Liver (tissue), 9 donors: Measurements from ENCODE around the gene RIN1. TPM values are rescaled to one million over a fixed set of nuclear protein-coding genes. Genes with fewer than 3 reads are reported as not detected.

Experiments used
- DNase-seq: peaks from one replicate; pipeline ENCODE4 v3.0.0-alpha.2; 2017; ENCODE audit warnings: low spot score
- H3K27ac ChIP-seq, 2 donors: one replicate each; pipeline ENCODE4 v1.7.0; 2013; ENCODE audit warnings: inconsistent platforms in 2 of 2, low read length in 2 of 2, control low read depth in 1 of 2, low read depth in 1 of 2, mild to moderate bottlenecking in 1 of 2
- H3K27me3 ChIP-seq, 4 donors: one replicate each; pipeline versions ENCODE4 v1.6.1 to v1.7.0; 2013; ENCODE audit warnings: low read length in 3 of 4, inconsistent platforms in 1 of 4, mild to moderate bottlenecking in 1 of 4, moderate library complexity in 1 of 4; ENCODE audit not compliant: control insufficient read depth in 4 of 4, insufficient read depth in 4 of 4
- H3K36me3 ChIP-seq, 4 donors: one replicate each; pipeline versions ENCODE4 v1.6.1 to v1.7.0; 2013; ENCODE audit warnings: low read length in 3 of 4, mild to moderate bottlenecking in 3 of 4, low read depth in 1 of 4, moderate library complexity in 1 of 4; ENCODE audit not compliant: control insufficient read depth in 4 of 4, insufficient read depth in 3 of 4
- H3K4me1 ChIP-seq, 4 donors: one replicate each; pipeline versions ENCODE4 v1.6.1 to v1.7.0; 2013; ENCODE audit warnings: low read length in 3 of 4, mild to moderate bottlenecking in 3 of 4, moderate library complexity in 1 of 4; ENCODE audit not compliant: control insufficient read depth in 4 of 4, insufficient read depth in 4 of 4
- H3K4me3 ChIP-seq, 3 donors: one replicate each; pipeline versions ENCODE4 v1.6.1 to v1.7.0; 2013; ENCODE audit warnings: low read length in 3 of 3, control low read depth in 1 of 3, low read depth in 1 of 3, mild to moderate bottlenecking in 1 of 3
- H3K9ac ChIP-seq, 2 donors: one replicate each; pipeline ENCODE4 v1.7.0; 2013; ENCODE audit warnings: low read length in 2 of 2, mild to moderate bottlenecking in 2 of 2, moderate library complexity in 2 of 2, control low read depth in 1 of 2, low read depth in 1 of 2
- H3K9me3 ChIP-seq, 4 donors: one replicate each; pipeline versions ENCODE4 v1.6.1 to v1.7.0; 2013; ENCODE audit warnings: low read length in 3 of 4; ENCODE audit not compliant: control insufficient read depth in 4 of 4
- FOXA1 ChIP-seq: IDR thresholded peaks from 2 replicates; pipeline ENCODE4 v1.6.1; 2016; ENCODE audit warnings: antibody characterized with exemption
- FOXA2 ChIP-seq: IDR thresholded peaks from 2 replicates; pipeline ENCODE4 v1.6.1; 2016; ENCODE audit warnings: antibody characterized with exemption
- GABPA ChIP-seq, 2 donors: IDR thresholded peaks in 1 of 2; conservative IDR thresholded peaks in 1 of 2; 2 replicates each; pipeline ENCODE4 v1.6.1; 2016; ENCODE audit warnings: antibody characterized with exemption in 2 of 2, mild to moderate bottlenecking in 1 of 2, moderate library complexity in 1 of 2
- HNF4A ChIP-seq, 2 donors: conservative IDR thresholded peaks; 2 replicates each; pipeline ENCODE4 v1.6.1; 2016; ENCODE audit warnings: antibody characterized with exemption in 2 of 2, mild to moderate bottlenecking in 2 of 2
- HNF4G ChIP-seq: IDR thresholded peaks from 2 replicates; pipeline ENCODE4 v1.6.1; 2016; ENCODE audit warnings: antibody characterized with exemption
- JUND ChIP-seq, 2 donors: IDR thresholded peaks; 2 replicates each; pipeline ENCODE4 v1.6.1; 2016; ENCODE audit warnings: antibody characterized with exemption in 2 of 2
- MAX ChIP-seq: IDR thresholded peaks from 2 replicates; pipeline ENCODE4 v1.6.1; 2016; ENCODE audit warnings: antibody characterized with exemption
- NR2F2 ChIP-seq: IDR thresholded peaks from 2 replicates; pipeline ENCODE4 v1.6.1; 2016; ENCODE audit warnings: antibody characterized with exemption
- REST ChIP-seq: IDR thresholded peaks from 2 replicates; pipeline ENCODE4 v1.6.1; 2016; ENCODE audit warnings: antibody characterized with exemption, mild to moderate bottlenecking
- RXRA ChIP-seq, 2 donors: IDR thresholded peaks; 2 replicates each; pipeline ENCODE4 v1.6.1; 2017 to 2018; ENCODE audit warnings: antibody characterized with exemption in 2 of 2, mild to moderate bottlenecking in 1 of 2
- SP1 ChIP-seq: IDR thresholded peaks from 2 replicates; pipeline ENCODE4 v1.6.1; 2018; ENCODE audit warnings: antibody characterized with exemption, mild to moderate bottlenecking
- TAF1 ChIP-seq: conservative IDR thresholded peaks from 2 replicates; pipeline ENCODE4 v1.6.1; 2016; ENCODE audit warnings: antibody characterized with exemption, mild to moderate bottlenecking
- YY1 ChIP-seq: IDR thresholded peaks from 2 replicates; pipeline ENCODE4 v1.6.1; 2016; ENCODE audit warnings: antibody characterized with exemption, mild to moderate bottlenecking
- ZBTB33 ChIP-seq: IDR thresholded peaks from 2 replicates; pipeline ENCODE4 v1.6.1; 2016; ENCODE audit warnings: antibody characterized with exemption
- WGBS: extraction: QIAGEN DNeasy Blood & Tissue Kit; methylation state at CpG from one replicate; pipeline ENCODE4 v1.1.7; 2013; 5-methylcytosine and 5-hydroxymethylcytosine counted together
- polyA plus RNA-seq, 2 donors: library from polyadenylated mRNA; stranded (reverse) in 1 of 2; unstranded in 1 of 2; fragments of 200-250 nt in 1 of 2; fragments of >200 nt in 1 of 2; fragmentation: Nextera tagmentation in 1 of 2; extraction: Ambion mirVana in 1 of 2; gene quantifications; one replicate each; pipeline versions ENCODE4 v1.2.1 to v1.2.3, GENCODE V29; 2013 to 2015
- total RNA-seq, 2 donors: library from RNA; depleted of rRNA; stranded (reverse); fragments of >200 nt; gene quantifications; one replicate each; pipeline ENCODE4 v1.2.3, GENCODE V29; 2014
- TF ChIP-seq, protein P1 (sequence below): fragments of 150-350 bp; IDR thresholded peaks from 2 replicates; pipeline ENCODE4 v1.5.1; 2017; ENCODE audit warnings: improper control_type of control experiment, low read depth, low read length; ENCODE audit not compliant: missing input control
- TF ChIP-seq, protein P2 (sequence below): IDR thresholded peaks from 2 replicates; pipeline ENCODE4 v1.6.1; 2016; ENCODE audit warnings: antibody characterized with exemption
- donor health status: healthy.
- donor health status: healthy.
- donor health status: healthy.
- donor health status: healthy.
- donor health status: healthy.

Gene RIN1
- total and polyA plus RNA-seq, 4 donors, result 0.11 to 1.1 (median 0.53) TPM

- TF ChIP-seq NR2F2, result no peak
- no peak for TF ChIP-seq REST
- TF ChIP-seq, protein P1, sequence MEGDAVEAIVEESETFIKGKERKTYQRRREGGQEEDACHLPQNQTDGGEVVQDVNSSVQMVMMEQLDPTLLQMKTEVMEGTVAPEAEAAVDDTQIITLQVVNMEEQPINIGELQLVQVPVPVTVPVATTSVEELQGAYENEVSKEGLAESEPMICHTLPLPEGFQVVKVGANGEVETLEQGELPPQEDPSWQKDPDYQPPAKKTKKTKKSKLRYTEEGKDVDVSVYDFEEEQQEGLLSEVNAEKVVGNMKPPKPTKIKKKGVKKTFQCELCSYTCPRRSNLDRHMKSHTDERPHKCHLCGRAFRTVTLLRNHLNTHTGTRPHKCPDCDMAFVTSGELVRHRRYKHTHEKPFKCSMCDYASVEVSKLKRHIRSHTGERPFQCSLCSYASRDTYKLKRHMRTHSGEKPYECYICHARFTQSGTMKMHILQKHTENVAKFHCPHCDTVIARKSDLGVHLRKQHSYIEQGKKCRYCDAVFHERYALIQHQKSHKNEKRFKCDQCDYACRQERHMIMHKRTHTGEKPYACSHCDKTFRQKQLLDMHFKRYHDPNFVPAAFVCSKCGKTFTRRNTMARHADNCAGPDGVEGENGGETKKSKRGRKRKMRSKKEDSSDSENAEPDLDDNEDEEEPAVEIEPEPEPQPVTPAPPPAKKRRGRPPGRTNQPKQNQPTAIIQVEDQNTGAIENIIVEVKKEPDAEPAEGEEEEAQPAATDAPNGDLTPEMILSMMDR, result no peak
- TF ChIP-seq SP1, result no peak
- no peak for TF ChIP-seq FOXA2
- TF ChIP-seq HNF4G, result no peak
- no peak for TF ChIP-seq RXRA (IDR thresholded peaks at IDR 0.05)
- TF ChIP-seq MAX, result no peak
- TF ChIP-seq FOXA1, result no peak
- no peak overlapping the region for H3K9ac ChIP-seq
- H3K9me3 ChIP-seq, result no peaks in the 10 kb centered on the region
- no peaks in the 10 kb centered on the region for H3K36me3 ChIP-seq
- 85% methylated on average over 1 of the region's 1 CpG for WGBS
- no peak overlapping the region for H3K4me3 ChIP-seq
- no peaks in the 10 kb centered on the region for H3K27me3 ChIP-seq
- no peak for DNase-seq
- peak overlapping the region in 1 of 2 donors; percentile 86 for H3K27ac ChIP-seq
- peaks cover 7 to 24% (median 13%) of the 10 kb centered on the region in 4 donors for H3K4me1 ChIP-seq
These were observed 22.1 kb downstream of the RIN1 start for GRCh38 chr11:66314186-66314501.

DNA sequence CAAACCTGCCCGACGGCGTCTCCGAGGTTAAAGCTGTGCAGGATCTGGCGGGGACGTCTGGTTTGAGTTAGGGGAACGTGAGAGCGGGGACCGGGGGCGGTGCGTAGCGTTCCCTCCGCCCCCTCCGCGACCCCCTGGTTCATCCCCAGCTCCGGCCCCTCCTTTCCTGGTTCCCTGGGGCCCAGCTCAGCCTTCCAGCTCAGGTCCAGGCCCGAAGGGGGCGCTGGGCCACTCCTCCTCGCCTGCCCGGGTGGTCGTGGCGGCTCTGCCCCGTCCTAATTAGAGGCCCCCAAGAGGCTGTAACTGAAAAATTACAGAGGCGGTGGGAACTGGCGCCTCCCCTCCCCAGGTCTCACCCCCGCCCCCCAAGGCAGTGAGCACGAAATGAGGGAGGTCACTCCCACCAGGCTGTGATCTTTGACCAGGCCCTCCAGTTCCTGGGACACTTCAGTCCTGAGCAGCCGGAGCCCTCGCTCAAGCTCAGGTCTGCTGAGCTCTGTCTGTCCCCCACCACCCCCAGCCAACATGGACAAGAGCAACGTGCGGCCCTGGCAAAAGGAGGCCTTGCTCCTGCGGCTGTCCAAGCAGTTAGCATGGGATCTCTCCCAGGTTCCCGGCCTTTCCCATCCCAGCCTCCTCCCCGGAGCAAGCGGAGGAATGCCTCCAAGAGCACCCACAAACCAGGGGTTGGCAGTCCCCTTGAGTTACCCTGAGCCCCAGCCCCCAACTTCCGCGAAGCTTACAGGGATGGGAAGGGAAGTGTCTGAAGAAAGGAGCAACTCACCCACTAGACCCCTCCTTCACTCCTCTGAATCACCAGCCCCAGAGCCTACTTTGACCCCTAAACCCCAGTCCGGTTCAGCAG lies 22.7 kb downstream of the RIN1 start:
- H3K4me3 ChIP-seq, result no peak overlapping the region
- 57% methylated on average over 38 of the region's 38 CpGs for WGBS
- H3K36me3 ChIP-seq, result no peaks in the 10 kb centered on the region
- peaks cover 7 to 20% (median 12%) of the 10 kb centered on the region in 4 donors for H3K4me1 ChIP-seq
- no peaks in the 10 kb centered on the region for H3K27me3 ChIP-seq
- H3K9me3 ChIP-seq, result no peaks in the 10 kb centered on the region
- H3K9ac ChIP-seq, result peak overlapping the region in 1 of 2 donors; percentile 37
- peak; percentile 49 for DNase-seq
- peak overlapping the region; percentile 28 to 86 for H3K27ac ChIP-seq
- TF ChIP-seq FOXA2 (no peak), JUND (IDR thresholded peaks at IDR 0.05) (no peak), REST (no peak), TAF1 (no peak), HNF4A (conservative IDR thresholded peaks at IDR 0.05) (no peak), HNF4G (no peak), RXRA (IDR thresholded peaks at IDR 0.05) (no peak), MAX (no peak), NR2F2 (no peak), ZBTB33 (no peak), GABPA (IDR thresholded peaks at IDR 0.05 in 1 of 2, conservative IDR thresholded peaks at IDR 0.05 in 1 of 2) (no peak), YY1 (no peak)
- TF ChIP-seq, protein P1, result no peak
- TF ChIP-seq, protein P2, sequence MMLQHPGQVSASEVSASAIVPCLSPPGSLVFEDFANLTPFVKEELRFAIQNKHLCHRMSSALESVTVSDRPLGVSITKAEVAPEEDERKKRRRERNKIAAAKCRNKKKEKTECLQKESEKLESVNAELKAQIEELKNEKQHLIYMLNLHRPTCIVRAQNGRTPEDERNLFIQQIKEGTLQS, result no peak
